Measurements from ENCODE around the gene UBE2S.

DNA sequence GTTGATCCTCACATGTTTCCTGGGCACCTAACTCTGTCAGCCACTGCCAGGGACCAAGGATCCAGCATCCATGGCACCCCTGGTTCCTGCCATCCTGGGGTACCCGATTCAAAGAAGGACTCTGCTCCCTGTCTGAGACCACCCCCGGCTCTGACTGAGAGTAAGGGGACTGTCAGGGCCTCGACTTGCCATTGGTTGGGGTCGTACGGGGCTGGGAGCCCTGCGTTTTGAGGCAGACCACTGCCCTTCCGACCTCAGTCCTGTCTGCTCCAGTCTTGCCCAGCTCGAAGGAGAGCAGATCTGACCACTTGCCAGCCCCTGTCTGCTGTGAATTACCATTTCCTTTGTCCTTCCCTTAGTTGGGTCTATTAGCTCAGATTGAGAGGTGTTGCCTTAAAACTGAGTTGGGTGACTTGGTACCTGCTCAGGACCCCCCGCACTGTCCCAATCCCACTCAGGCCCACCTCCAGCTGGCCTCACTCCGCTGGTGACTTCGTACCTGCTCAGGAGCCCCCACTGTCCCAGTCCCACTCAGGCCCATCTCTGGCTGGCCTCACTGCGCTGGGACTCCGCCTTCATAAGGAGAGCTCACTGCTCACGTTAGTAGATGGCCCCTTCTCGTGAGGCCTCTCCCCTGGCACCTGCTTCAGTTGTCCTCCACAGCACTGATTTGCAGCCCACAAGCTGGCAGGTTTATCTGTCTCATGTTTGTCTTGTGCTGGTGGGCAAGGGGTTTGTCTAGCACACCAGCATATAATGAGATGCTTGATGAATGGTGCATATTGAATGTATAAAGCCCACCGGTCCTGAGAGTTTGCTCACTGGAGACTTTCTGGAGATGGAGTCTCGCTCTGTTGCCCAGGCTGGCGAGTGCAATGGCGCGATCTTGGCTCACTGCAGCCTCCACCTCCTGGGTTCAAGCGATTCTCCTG lies 17.9 kb downstream of the UBE2S start:
- TF ChIP-seq, protein P1, sequence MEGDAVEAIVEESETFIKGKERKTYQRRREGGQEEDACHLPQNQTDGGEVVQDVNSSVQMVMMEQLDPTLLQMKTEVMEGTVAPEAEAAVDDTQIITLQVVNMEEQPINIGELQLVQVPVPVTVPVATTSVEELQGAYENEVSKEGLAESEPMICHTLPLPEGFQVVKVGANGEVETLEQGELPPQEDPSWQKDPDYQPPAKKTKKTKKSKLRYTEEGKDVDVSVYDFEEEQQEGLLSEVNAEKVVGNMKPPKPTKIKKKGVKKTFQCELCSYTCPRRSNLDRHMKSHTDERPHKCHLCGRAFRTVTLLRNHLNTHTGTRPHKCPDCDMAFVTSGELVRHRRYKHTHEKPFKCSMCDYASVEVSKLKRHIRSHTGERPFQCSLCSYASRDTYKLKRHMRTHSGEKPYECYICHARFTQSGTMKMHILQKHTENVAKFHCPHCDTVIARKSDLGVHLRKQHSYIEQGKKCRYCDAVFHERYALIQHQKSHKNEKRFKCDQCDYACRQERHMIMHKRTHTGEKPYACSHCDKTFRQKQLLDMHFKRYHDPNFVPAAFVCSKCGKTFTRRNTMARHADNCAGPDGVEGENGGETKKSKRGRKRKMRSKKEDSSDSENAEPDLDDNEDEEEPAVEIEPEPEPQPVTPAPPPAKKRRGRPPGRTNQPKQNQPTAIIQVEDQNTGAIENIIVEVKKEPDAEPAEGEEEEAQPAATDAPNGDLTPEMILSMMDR (IDR thresholded peaks at IDR 0.05) = no peak
- no peak for TF ChIP-seq EZH2 (IDR thresholded peaks at IDR 0.05; ENCODE audit: borderline replicate concordance, insufficient read depth, low read depth, low read length, poor library complexity, severe bottlenecking)
